ENCODE measurements around the gene GGT7.

DNA sequence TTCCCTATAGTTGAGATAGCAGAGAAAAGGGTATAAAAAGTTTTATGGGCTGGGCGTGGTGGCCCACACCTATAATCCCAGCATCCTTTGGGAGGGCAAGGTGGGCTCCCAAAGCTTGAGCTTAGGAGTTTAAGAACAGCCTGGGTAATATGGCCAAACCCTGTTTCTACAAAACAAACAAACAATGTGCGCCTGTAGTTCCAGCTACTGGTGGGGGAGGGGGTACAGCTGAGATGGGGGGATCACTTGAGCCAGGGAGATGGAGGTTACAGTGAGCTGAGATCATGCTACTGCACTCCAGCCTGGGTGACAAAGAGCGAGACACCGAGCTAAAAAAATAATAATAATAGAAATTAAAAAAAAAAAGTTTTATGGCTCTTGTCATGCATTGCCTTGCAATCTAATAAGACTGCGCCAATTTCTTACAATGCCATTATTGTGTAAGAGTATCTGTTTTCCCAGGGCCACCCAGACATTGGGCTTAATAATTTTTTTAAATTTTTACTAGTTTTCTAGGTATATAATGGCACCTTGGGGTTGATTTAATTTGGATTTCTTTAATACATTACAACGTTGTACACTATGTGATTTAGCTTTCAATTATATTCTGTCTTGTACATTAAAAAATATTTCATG lies 7.7 kb upstream of the GGT7 start:
- TF ChIP-seq, protein P1, sequence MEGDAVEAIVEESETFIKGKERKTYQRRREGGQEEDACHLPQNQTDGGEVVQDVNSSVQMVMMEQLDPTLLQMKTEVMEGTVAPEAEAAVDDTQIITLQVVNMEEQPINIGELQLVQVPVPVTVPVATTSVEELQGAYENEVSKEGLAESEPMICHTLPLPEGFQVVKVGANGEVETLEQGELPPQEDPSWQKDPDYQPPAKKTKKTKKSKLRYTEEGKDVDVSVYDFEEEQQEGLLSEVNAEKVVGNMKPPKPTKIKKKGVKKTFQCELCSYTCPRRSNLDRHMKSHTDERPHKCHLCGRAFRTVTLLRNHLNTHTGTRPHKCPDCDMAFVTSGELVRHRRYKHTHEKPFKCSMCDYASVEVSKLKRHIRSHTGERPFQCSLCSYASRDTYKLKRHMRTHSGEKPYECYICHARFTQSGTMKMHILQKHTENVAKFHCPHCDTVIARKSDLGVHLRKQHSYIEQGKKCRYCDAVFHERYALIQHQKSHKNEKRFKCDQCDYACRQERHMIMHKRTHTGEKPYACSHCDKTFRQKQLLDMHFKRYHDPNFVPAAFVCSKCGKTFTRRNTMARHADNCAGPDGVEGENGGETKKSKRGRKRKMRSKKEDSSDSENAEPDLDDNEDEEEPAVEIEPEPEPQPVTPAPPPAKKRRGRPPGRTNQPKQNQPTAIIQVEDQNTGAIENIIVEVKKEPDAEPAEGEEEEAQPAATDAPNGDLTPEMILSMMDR (IDR thresholded peaks at IDR 0.05): no peak
- TF ChIP-seq POLR2A (IDR thresholded peaks at IDR 0.05) (no peak), POLR2AphosphoS5 (IDR thresholded peaks at IDR 0.05) (no peak), EP300 (IDR thresholded peaks at IDR 0.05; ENCODE audit: low read depth) (no peak)
